Sigmoid colon (tissue), 4 donors: Measurements from ENCODE around the gene ARPC5L.

Source experiments
- CTCF ChIP-seq, 4 experiments: fragments of 450-650 bp in 3 of 4; fragments of 200-600 bp in 1 of 4; IDR thresholded peaks; one replicate each; pipeline ENCODE4 v1.5.1; 2016 to 2019; ENCODE audit warnings: antibody characterized with exemption in 4 of 4, mild to moderate bottlenecking in 3 of 4, moderate library complexity in 2 of 4
- POLR2A ChIP-seq, 2 donors: fragments of 450-650 bp; IDR thresholded peaks; one replicate each; pipeline ENCODE4 v1.6.1; 2016; ENCODE audit warnings: antibody characterized with exemption in 2 of 2, mild to moderate bottlenecking in 2 of 2, moderate library complexity in 2 of 2
- POLR2AphosphoS5 ChIP-seq, 4 donors: sonication (generic); formaldehyde crosslinking; IDR thresholded peaks; one replicate each; pipeline ENCODE4 v1.6.1; 2017; ENCODE audit warnings: antibody characterized with exemption in 4 of 4

GRCh38 chr9:124890179-124890578, 28.2 kb downstream of the ARPC5L start:
- TF ChIP-seq POLR2A (IDR thresholded peaks at IDR 0.05) (no peak), CTCF (IDR thresholded peaks at IDR 0.05) (no peak), POLR2AphosphoS5 (IDR thresholded peaks at IDR 0.05) (no peak)
